OCI-LY7 (cell line): ENCODE measurements around the gene COPA. TPM values are rescaled to one million over a fixed set of nuclear protein-coding genes. Genes with fewer than 3 reads are reported as not detected.

ENCODE experiments used
- BruUV-seq: library from RNA; stranded (reverse); fragments of 400-500 nt; replicated peaks from 2 replicates; lab custom pipeline; 2021; lab: Mats Ljungman, UMichigan
- CTCF ChIA-PET: fragments of 300-600 bp; sonication (Branson Sonifier 250); formaldehyde crosslinking; loops from one replicate; lab custom pipeline; 2022; ENCODE audit warnings: antibody characterized with exemption; ENCODE audit not compliant: unreplicated experiment; lab: Charles Lee
- POLR2A ChIA-PET: fragments of 300-600 bp; sonication (Branson Sonifier 250); formaldehyde crosslinking; loops from one replicate; lab custom pipeline; 2022; ENCODE audit warnings: antibody characterized with exemption; lab: Charles Lee
- DNase-seq: peaks from one replicate; pipeline ENCODE4 v3.0.0-alpha.2; 2015; ENCODE audit warnings: low spot score
- H2AFZ ChIP-seq: fragments of 200-600 bp; sonication (generic), shearing (Covaris generic); 2 replicates; pipeline ENCODE4 v1.6.1; 2014; ENCODE audit warnings: mild to moderate bottlenecking, antibody characterized with exemption, low read length, moderate library complexity
- H3K27ac ChIP-seq: fragments of 200-600 bp; sonication (generic); 2 replicates; pipeline ENCODE4 v1.5.1; 2014; ENCODE audit warnings: mixed run types, low read depth, mild to moderate bottlenecking, moderate library complexity, low read length, inconsistent platforms; ENCODE audit not compliant: poor library complexity, severe bottlenecking
- H3K36me3 ChIP-seq: fragments of 200-600 bp; sonication (generic); 2 replicates; pipeline ENCODE4 v1.6.1; 2014; ENCODE audit warnings: mild to moderate bottlenecking, antibody characterized with exemption, low read length, moderate library complexity, mixed read lengths; ENCODE audit not compliant: insufficient read depth
- H3K4me1 ChIP-seq: fragments of 200-600 bp; sonication (generic); 2 replicates; pipeline ENCODE4 v1.5.1; 2014; ENCODE audit warnings: mild to moderate bottlenecking, low read length; ENCODE audit not compliant: insufficient read depth, poor library complexity, severe bottlenecking
- H3K4me2 ChIP-seq: fragments of 200-600 bp; sonication (generic); 2 replicates; pipeline ENCODE4 v1.6.1; 2014; ENCODE audit warnings: mild to moderate bottlenecking, low read length
- H3K4me3 ChIP-seq: fragments of 200-600 bp; sonication (generic); 2 replicates; pipeline ENCODE4 v1.5.1; 2014; ENCODE audit warnings: mild to moderate bottlenecking, low read depth, low read length; ENCODE audit not compliant: poor library complexity, severe bottlenecking
- H3K79me2 ChIP-seq: fragments of 200-600 bp; sonication (generic); 2 replicates; pipeline ENCODE4 v1.6.1; 2016; ENCODE audit warnings: low read depth, mild to moderate bottlenecking, low read length, moderate library complexity, mixed read lengths; ENCODE audit not compliant: insufficient read depth
- H3K9me2 ChIP-seq: fragments of 200-600 bp; sonication (generic); 2 replicates; pipeline ENCODE4 v1.6.1; 2016; ENCODE audit warnings: mild to moderate bottlenecking, low read length, mixed read lengths; ENCODE audit not compliant: insufficient read depth
- H3K9me3 ChIP-seq: fragments of 200-600 bp; sonication (generic); 2 replicates; pipeline ENCODE4 v1.6.1; 2014; ENCODE audit warnings: mild to moderate bottlenecking, mixed run types, low read length, mixed read lengths
- H4K20me1 ChIP-seq: fragments of 200-600 bp; sonication (generic); 2 replicates; pipeline ENCODE4 v1.6.1; 2014; ENCODE audit warnings: mild to moderate bottlenecking, antibody characterized with exemption, low read length, moderate library complexity, mixed read lengths; ENCODE audit not compliant: insufficient read depth
- CTCF ChIP-seq: fragments of 200-600 bp; sonication (generic); conservative IDR thresholded peaks from 2 replicates; pipeline ENCODE4 v1.5.1; 2014; ENCODE audit warnings: mild to moderate bottlenecking, antibody characterized with exemption, low read length, moderate library complexity, mixed read lengths
- EZH2phosphoT487 ChIP-seq: fragments of 200-600 bp; sonication (generic); IDR thresholded peaks from 2 replicates; pipeline ENCODE4 v1.6.1; 2018; ENCODE audit warnings: low read depth, borderline replicate concordance, mild to moderate bottlenecking, mixed run types, antibody characterized with exemption, low read length, moderate library complexity, mixed read lengths
- intact Hi-C: fragments of 100-400 bp; cut with micrococcal nuclease; formaldehyde crosslinking; loops from one replicate; pipeline ENCODE4 v1.10.0; 2022; ENCODE audit not compliant: unreplicated experiment
- total RNA-seq, 2 experiments: library from RNA; depleted of rRNA in 1 of 2; stranded (reverse); fragments of >200 nt in 1 of 2; shearing (Covaris generic) in 1 of 2; gene quantifications; 2 replicates each; pipeline ENCODE4 v1.2.3, GENCODE V29; 2014 to 2022

The COPA gene
- total RNA-seq, 2 experiments from 2014 or later, result 74.2 to 138 TPM

GRCh38 chr1:160363951-160364735 lies 21.1 kb upstream of the COPA start:
- BruUV-seq, result no TSS peak
- H3K4me1 ChIP-seq, result no peaks in the 10 kb centered on the region
- no peak for DNase-seq

GRCh38 chr1:160363010-160363409 lies 20.0 kb upstream of the COPA start:
- Histone ChIP-seq H3K4me2 (no peak overlapping the region), H3K9me2 (no peaks in the 10 kb centered on the region), H3K4me1 (no peaks in the 10 kb centered on the region), H3K79me2 (no peaks in the 10 kb centered on the region), H2AFZ (no peak overlapping the region), H3K9me3 (no peaks in the 10 kb centered on the region), H3K27ac (no peak overlapping the region), H3K4me3 (no peak overlapping the region), H4K20me1 (no peaks in the 10 kb centered on the region), H3K36me3 (peaks cover 25% of the 10 kb centered on the region; the same call in 1 of the 2 replicates)
- TF ChIP-seq CTCF (no peak), EZH2phosphoT487 (no peak)
- no TSS peak for BruUV-seq
- ChIA-PET POLR2A (interaction anchor here (1.1 to 1.9 kb wide), 5 partner anchors 11 to 267 kb away, joined by 3 to 7 read pairs (median 3); no protein-coding TSS in a partner anchor), CTCF (interaction anchor here (1.5 kb wide), 1 partner anchor 12 kb away, joined by 3 read pairs; no protein-coding TSS in a partner anchor)
- DNase-seq, result no peak
- intact Hi-C loops, result no loop called here

More at GRCh38 chr1:160363951-160364735, 21.1 kb upstream of the COPA start:
- H3K79me2 ChIP-seq, result no peaks in the 10 kb centered on the region
- H3K9me3 ChIP-seq, result no peaks in the 10 kb centered on the region
- peaks cover 19% of the 10 kb centered on the region; the same call in 1 of the 2 replicates for H3K36me3 ChIP-seq
- H3K9me2 ChIP-seq, result no peaks in the 10 kb centered on the region
- CTCF ChIA-PET, result interaction anchor here (1.5 kb wide), 1 partner anchor 13 kb away, joined by 3 read pairs; no protein-coding TSS in a partner anchor
- intact Hi-C loops, result no loop called here
- no peak for TF ChIP-seq CTCF
- no peak for TF ChIP-seq EZH2phosphoT487
- H3K4me2 ChIP-seq, result no peak overlapping the region
- H4K20me1 ChIP-seq, result no peaks in the 10 kb centered on the region
- H3K27ac ChIP-seq, result no peak overlapping the region
- H2AFZ ChIP-seq, result no peak overlapping the region
- H3K4me3 ChIP-seq, result no peak overlapping the region
- POLR2A ChIA-PET, result interaction anchor here (0.5 to 1.9 kb wide), 4 partner anchors 9 to 648 kb away, joined by 3 to 7 read pairs (median 4); no protein-coding TSS in a partner anchor
